ENCODE measurements around the gene RHOV. TPM values are rescaled to one million over a fixed set of nuclear protein-coding genes. Genes with fewer than 3 reads are reported as not detected.

The RHOV gene
- polyA plus RNA-seq, 4 donors = 1.6 to 2.3 (median 1.8) TPM

GRCh38 chr15:40904552-40905201 lies 30.6 kb upstream of the RHOV start:
- DNase-seq (ENCODE audit: low read depth in 4 of 4, low spot score in 2 of 4) = no peak

DNA sequence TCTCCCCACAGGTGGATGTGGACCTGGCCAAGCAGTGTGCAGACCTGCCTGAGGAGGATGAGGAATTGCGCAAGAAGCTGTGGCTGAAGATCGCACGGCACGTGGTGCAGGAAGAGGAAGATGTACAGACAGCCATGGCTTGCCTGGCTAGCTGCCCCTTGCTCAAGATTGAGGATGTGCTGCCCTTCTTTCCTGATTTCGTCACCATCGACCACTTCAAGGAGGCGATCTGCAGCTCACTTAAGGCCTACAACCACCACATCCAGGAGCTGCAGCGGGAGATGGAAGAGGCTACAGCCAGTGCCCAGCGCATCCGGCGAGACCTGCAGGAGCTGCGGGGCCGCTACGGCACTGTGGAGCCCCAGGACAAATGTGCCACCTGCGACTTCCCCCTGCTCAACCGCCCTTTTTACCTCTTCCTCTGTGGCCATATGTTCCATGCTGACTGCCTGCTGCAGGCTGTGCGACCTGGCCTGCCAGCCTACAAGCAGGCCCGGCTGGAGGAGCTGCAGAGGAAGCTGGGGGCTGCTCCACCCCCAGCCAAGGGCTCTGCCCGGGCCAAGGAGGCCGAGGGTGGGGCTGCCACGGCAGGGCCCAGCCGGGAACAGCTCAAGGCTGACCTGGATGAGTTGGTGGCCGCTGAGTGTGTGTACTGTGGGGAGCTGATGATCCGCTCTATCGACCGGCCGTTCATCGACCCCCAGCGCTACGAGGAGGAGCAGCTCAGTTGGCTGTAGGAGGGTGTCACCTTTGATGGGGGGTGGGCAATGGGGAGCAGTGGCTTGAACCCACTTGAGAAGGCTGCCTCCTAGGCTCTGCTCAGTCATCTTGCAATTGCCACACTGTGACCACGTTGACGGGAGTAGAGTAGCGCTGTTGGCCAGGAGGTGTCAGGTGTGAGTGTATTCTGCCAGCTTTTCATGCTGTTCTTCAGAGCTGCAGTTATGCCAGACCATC lies 28.8 kb upstream of the RHOV start:
- DNase-seq (ENCODE audit: low read depth in 4 of 4, low spot score in 2 of 4) = no peak

GRCh38 chr15:40901053-40901443 lies 27.0 kb upstream of the RHOV start:
- no peak for DNase-seq (ENCODE audit: low read depth in 4 of 4, low spot score in 2 of 4)

- no peak for DNase-seq (ENCODE audit: low read depth in 4 of 4, low spot score in 2 of 4)
Observed at GRCh38 chr15:40900256-40901052, 26.4 kb upstream of the RHOV start.

- no peak for DNase-seq (ENCODE audit: low read depth in 4 of 4, low spot score in 2 of 4)
Observed at GRCh38 chr15:40899536-40900207, 25.6 kb upstream of the RHOV start.

DNA sequence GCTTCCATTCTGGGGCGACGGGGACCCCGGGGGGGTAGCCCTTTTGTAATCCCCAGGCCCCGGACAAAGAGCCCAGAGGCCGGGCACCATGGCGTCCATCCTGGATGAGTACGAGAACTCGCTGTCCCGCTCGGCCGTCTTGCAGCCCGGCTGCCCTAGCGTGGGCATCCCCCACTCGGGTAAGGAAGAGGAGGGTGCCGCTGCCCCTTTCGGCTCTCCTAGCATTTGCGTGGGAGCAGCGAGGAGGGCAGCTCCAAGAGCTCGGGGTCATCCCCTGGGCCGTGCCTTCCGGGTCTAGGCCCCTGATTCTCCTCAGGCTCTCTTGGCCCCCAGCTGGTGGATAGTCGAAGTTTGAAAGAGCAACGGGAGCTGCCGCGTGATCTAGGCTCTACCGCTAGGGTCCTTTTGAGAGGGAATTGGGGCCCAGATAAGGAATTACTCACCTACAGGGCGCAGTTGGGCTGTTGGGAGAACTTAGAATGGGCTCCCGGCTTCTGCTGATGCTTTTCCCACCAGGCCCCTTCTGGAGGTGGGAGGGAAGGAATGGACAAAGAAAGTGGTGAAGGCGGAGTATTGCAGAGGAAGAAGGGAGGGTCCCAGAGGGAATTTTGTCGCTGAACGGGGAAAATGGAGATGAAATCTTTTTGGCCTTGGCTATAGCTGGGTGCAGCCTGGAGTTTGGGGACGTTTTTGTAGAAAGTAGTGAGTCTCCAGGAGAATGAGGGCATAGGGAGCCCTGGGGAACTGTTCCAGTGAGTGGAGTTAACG lies 20.8 kb upstream of the RHOV start:
- DNase-seq (ENCODE audit: low read depth in 4 of 4, low spot score in 2 of 4) = no peak

DNA sequence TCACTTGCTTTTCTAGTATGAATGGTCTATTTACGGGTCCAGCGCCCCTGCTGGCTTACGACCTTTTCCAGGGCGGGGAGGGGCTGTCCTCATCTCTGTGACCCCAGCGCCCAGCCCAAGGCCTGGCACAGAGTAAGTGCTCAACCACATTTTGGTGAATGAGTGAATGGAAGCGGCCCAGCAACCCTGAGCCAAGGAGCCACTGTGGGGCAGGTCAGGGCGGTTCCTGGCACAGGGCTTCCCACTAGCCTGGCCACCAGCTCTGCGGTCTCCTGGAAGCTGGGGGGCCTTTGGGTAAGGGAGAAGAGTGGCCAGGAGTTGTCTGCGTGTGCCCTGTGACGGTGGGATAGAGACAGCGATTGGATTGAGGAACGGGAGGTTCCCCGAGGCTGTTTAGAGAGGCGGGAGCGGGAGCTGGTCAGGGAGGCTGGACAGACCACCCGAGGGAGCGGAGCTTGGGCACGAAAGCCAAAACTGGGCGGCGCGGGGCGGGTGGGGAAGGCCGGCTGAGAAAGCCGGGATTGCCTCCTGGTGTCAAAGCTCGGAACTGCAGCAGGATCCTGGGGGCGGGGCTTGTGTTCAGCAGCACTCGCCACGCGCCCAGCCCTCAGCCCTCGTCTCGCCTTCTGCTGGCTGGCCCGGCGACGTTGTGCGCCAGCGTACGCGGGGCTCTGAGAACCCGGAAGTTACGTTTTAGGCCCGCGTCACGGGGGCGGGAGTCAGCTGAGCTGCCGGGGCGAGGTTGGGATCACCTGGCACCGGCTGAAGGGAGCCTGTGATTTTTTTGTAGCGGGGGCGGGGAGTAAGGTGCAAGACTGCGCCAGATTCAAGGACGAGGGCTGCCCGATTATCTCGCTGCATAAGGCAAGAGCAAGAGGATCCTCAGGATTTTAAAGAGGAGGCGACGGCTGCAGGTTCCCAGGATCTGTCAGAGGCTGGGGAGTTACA lies 20.0 kb upstream of the RHOV start, which contains the start of gene VPS18:
Gene VPS18 (plus strand): TSS at position 718 of the 948 bp plus-strand sequence. CDS start 319 bp downstream, outside the sequence.
- DNase-seq (ENCODE audit: low read depth in 4 of 4, low spot score in 2 of 4) = peak; percentile 81 to 95 (median 94)

DNA sequence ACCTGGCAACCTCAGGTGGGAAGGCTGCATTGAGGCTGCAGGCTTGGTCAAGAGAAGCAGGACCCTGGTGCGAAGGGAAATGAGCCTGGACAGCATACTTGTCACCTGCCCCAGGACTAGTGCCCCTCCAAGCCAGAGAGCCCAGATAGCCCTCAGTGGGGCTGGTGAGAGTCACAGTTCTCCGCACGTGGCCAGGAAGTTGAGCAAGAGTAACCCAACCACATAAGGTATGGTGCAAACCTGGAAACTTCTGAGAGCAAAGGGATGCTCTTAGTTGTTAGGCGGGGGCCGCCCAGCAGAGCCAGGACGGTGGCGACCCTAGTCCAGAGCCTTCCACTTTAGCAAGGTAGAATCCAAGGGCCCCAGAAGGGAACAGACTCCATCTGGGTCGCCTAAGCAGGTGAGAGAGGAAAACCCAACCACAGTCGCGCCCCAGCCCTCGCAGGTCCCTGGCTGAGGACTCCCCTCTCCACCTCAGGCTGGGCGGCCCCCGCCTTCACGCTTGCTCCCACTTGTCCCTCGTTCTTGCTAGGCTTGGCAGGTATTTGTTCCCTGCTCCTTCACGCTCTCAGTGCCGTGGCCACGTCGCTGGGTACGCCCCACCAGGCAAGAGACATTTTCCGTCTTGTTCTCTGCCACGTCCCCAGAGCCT lies 19.1 kb upstream of the RHOV start:
- DNase-seq (ENCODE audit: low read depth in 4 of 4, low spot score in 2 of 4) = no peak

DNA sequence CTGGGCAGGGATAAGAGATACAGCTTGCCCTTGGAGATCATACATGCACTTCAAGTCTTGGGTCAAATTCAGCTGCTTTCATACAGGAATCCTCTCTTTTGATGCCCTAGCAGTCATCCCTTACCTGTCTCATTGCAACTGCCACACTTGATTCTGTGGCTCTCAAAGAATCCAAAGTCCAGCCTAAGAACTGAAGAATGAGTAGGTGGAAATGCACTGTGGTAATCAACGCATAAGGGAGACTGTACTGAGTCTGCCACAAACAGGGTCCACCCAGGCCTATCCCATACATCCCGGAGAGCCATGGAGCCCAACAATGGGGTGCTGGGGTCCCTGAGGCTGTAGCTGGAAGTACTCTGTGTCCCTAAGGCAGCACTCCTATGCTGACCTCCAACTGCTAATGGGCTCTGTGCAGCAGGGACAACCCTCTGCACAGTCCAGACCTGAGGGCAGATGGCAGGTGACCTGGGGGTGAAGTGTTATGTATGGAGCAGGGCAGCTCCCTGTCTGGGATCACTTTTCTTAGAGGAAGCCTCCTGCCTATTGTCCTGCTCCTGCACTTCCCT lies 18.5 kb upstream of the RHOV start:
- DNase-seq (ENCODE audit: low read depth in 4 of 4, low spot score in 2 of 4) = no peak

- no peak for DNase-seq (ENCODE audit: low read depth in 4 of 4, low spot score in 2 of 4)
Observed at GRCh38 chr15:40891810-40892446, 17.9 kb upstream of the RHOV start.

DNA sequence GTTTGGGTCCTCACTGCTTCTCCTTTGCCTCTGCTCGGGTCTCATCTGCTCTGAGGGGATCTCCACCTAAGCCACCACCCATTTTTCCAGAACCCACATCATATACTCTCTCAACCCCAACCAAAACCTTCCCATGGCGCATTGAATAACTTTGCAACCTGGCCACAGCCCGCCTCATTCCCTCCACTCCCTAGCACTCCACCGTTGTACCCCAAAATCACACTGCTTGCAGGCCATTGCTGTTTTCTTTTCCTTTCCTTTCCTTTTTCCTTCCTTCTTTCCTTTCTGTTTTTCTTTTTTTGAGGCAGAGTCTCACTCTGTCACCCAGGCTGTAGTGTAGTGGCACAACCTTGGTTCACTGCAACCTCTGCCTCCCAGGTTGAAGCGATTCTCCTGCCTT lies 17.1 kb upstream of the RHOV start:
- DNase-seq (ENCODE audit: low read depth in 4 of 4, low spot score in 2 of 4) = no peak

DNA sequence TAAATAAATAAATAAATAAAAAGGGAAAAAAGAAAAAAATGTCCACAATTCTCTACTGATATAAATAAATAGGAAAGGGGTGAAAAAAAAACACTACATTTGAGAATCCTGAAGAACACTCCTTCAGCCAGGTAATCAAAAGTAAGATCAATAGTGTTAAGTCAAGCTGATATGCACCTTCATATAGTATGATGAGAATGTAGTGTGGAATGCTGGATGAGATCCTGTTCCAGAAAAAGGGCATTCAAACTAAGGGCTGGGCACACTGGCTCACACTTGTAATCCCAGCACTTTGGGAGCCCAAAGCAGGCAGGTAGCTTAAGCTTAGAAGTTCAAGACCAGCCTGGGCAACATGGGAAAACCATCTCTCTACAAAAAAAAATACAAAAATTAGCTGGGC lies 15.1 kb upstream of the RHOV start:
- no peak for DNase-seq (ENCODE audit: low read depth in 4 of 4, low spot score in 2 of 4)

GRCh38 chr15:40886586-40886985 lies 12.6 kb upstream of the RHOV start:
- no peak for DNase-seq (ENCODE audit: low read depth in 4 of 4, low spot score in 2 of 4)

- no peak for DNase-seq (ENCODE audit: low read depth in 4 of 4, low spot score in 2 of 4)
Observed at GRCh38 chr15:40881351-40881750, 7.3 kb upstream of the RHOV start.

- no peak for DNase-seq (ENCODE audit: low read depth in 4 of 4, low spot score in 2 of 4)
Observed at GRCh38 chr15:40879609-40880008, 5.6 kb upstream of the RHOV start.

GRCh38 chr15:40878785-40879184 lies 4.8 kb upstream of the RHOV start:
- no peak for DNase-seq (ENCODE audit: low read depth in 4 of 4, low spot score in 2 of 4)

GRCh38 chr15:40877694-40878093 lies 3.7 kb upstream of the RHOV start:
- no peak for DNase-seq (ENCODE audit: low read depth in 4 of 4, low spot score in 2 of 4)

Data from left renal cortex interstitium (tissue), 4 donors.